GM12878 (cell line): ENCODE results near the gene R3HDM2. TPM values are rescaled to one million over a fixed set of nuclear protein-coding genes. Genes with fewer than 3 reads are reported as not detected.

Experiments
- BCL3 ChIP-seq: IDR thresholded peaks from 2 replicates; pipeline ENCODE4 v1.6.1; 2011; ENCODE audit warnings: borderline replicate concordance, low read depth, mild to moderate bottlenecking, moderate library complexity, low read length; ENCODE audit not compliant: insufficient read depth, poor library complexity, severe bottlenecking
- BHLHE40 ChIP-seq, 2 experiments: fragments of 450-650 bp in 1 of 2; IDR thresholded peaks; 2 replicates each; pipeline ENCODE4 v1.6.1; 2011 to 2017; ENCODE audit warnings: low read depth in 2 of 2, borderline replicate concordance in 1 of 2, improper control_type of control experiment in 1 of 2, low read length in 1 of 2, mild to moderate bottlenecking in 1 of 2
- CHD1 ChIP-seq: IDR thresholded peaks from 2 replicates; pipeline ENCODE4 v1.6.1; 2012; ENCODE audit warnings: low read depth, low read length, improper control_type of control experiment
- EGR1 ChIP-seq, 2 experiments: IDR thresholded peaks; 1 replicate in 1 of 2; 2 replicates in 1 of 2; pipeline ENCODE4 v1.6.1; 2011 to 2012; ENCODE audit warnings: low read depth in 2 of 2, low read length in 2 of 2, borderline replicate concordance in 1 of 2, mild to moderate bottlenecking in 1 of 2, moderate library complexity in 1 of 2
- HDGF ChIP-seq: fragments of 450-650 bp; IDR thresholded peaks from 2 replicates; pipeline ENCODE4 v1.6.1; 2016; ENCODE audit warnings: antibody characterized with exemption
- IKZF1 ChIP-seq: fragments of 450-650 bp; conservative IDR thresholded peaks from 2 replicates; pipeline ENCODE4 v1.6.1; 2017; ENCODE audit warnings: antibody characterized with exemption, mild to moderate bottlenecking
- MTA3 ChIP-seq: IDR thresholded peaks from 2 replicates; pipeline ENCODE4 v1.6.1; 2012; ENCODE audit warnings: low read length, inconsistent platforms, borderline replicate concordance
- MYC ChIP-seq: IDR thresholded peaks from 2 replicates; pipeline ENCODE4 v1.6.1; 2011; ENCODE audit warnings: mild to moderate bottlenecking, low read length, moderate library complexity, inconsistent platforms; ENCODE audit not compliant: insufficient read depth, insufficient replicate concordance, insufficient read length, severe bottlenecking
- NFIC ChIP-seq: IDR thresholded peaks from 2 replicates; pipeline ENCODE4 v1.6.1; 2012; ENCODE audit warnings: low read depth, mild to moderate bottlenecking, inconsistent platforms, low read length, moderate library complexity
- NR2F1 ChIP-seq: fragments of 450-650 bp; conservative IDR thresholded peaks from 2 replicates; pipeline ENCODE4 v1.6.1; 2017; ENCODE audit warnings: mild to moderate bottlenecking
- PAX5 ChIP-seq: IDR thresholded peaks from 2 replicates; pipeline ENCODE4 v1.6.1; 2011; ENCODE audit warnings: low read depth, low read length, borderline replicate concordance
- PBX3 ChIP-seq: IDR thresholded peaks from 2 replicates; pipeline ENCODE4 v1.6.1; 2011; ENCODE audit warnings: mild to moderate bottlenecking, low read depth, low read length, moderate library complexity; ENCODE audit not compliant: insufficient replicate concordance
- PKNOX1 ChIP-seq: fragments of 450-650 bp; IDR thresholded peaks from 2 replicates; pipeline ENCODE4 v1.6.1; 2016; ENCODE audit warnings: mild to moderate bottlenecking
- POLR2AphosphoS5 ChIP-seq: IDR thresholded peaks from 2 replicates; pipeline ENCODE4 v1.6.1; 2011; ENCODE audit warnings: mild to moderate bottlenecking, low read length, inconsistent platforms
- POU2F2 ChIP-seq: IDR thresholded peaks from 3 replicates; pipeline ENCODE4 v1.6.1; 2011; ENCODE audit warnings: low read depth, mild to moderate bottlenecking, low read length, borderline replicate concordance
- RCOR1 ChIP-seq: conservative IDR thresholded peaks from 2 replicates; pipeline ENCODE4 v1.6.1; 2012; ENCODE audit warnings: low read depth, low read length, improper control_type of control experiment
- REST ChIP-seq: IDR thresholded peaks from 2 replicates; pipeline ENCODE4 v1.6.1; 2012; ENCODE audit warnings: mild to moderate bottlenecking, low read depth, low read length
- TCF12 ChIP-seq: IDR thresholded peaks from 2 replicates; pipeline ENCODE4 v1.6.1; 2011; ENCODE audit warnings: low read depth, mild to moderate bottlenecking, low read length
- USF1 ChIP-seq: IDR thresholded peaks from 2 replicates; pipeline ENCODE4 v1.6.1; 2011; ENCODE audit warnings: borderline replicate concordance, low read depth, mild to moderate bottlenecking, moderate library complexity, mixed read lengths, low read length; ENCODE audit not compliant: insufficient read depth; ENCODE audit errors: extremely low read length
- ZBED1 ChIP-seq: IDR thresholded peaks from 2 replicates; pipeline ENCODE4 v1.6.1; 2016; ENCODE audit warnings: borderline replicate concordance
- polyA plus RNA-seq, 11 experiments: library from polyadenylated mRNA; depleted of rRNA in 4 of 11; unstranded in 6 of 11; stranded (reverse) in 5 of 11; fragments of >200 nt; fragmentation: Nextera tagmentation in 4 of 11; fragmentation: Illumina TruSeq in 1 of 11; extraction: Ambion mirVana in 4 of 11; extraction: Trizol in 1 of 11; gene quantifications; 1 replicate in 1 of 11; 2 replicates in 10 of 11; pipeline versions ENCODE4 v1.2.1 to v1.2.3, GENCODE V29; 2011 to 2016; ENCODE audit warnings: inconsistent platforms in 2 of 11, missing spikeins in 2 of 11, low read depth in 1 of 11
- total RNA-seq, 4 experiments: library from RNA; depleted of rRNA in 3 of 4; stranded (reverse); fragments of >200 nt in 3 of 4; fragmentation: Illumina TruSeq in 1 of 4; extraction: Trizol in 1 of 4; gene quantifications; 2 replicates each; pipeline versions ENCODE4 v1.2.1 to v1.2.3, GENCODE V29; 2013 to 2021

The R3HDM2 gene
- total and polyA plus RNA-seq, 10 of the 15 experiments (the other 5 are each of a cell fraction or from before 2014, with no cell fraction given), result 4.6 to 26.1 (median 11.2) TPM

- TF ChIP-seq PKNOX1, result peak; percentile 87
- TF ChIP-seq NR2F1, result 0 out of 2 replicates have a peak, but pooled peaks have one; percentile 13
- peak; percentile 69 for TF ChIP-seq PBX3
- TF ChIP-seq USF1, result peak; percentile 35
- no peak for TF ChIP-seq CHD1
- TF ChIP-seq HDGF, result peak; percentile 88
- TF ChIP-seq TCF12, result peak; percentile 65; the same call in 1 of the 2 replicates
- peak in 1 of 2 experiments; percentile 69; a peak in 2 of 4 replicates for TF ChIP-seq BHLHE40 (IDR thresholded peaks at IDR 0.05; ENCODE audit: borderline replicate concordance in 1 of 2, low read depth in 2 of 2, low read length in 1 of 2)
- TF ChIP-seq BCL3, result no peak
- no peak for TF ChIP-seq MYC
- TF ChIP-seq NFIC, result peak; percentile 62; the same call in 1 of the 2 replicates
- peak; percentile 70 to 98 for TF ChIP-seq EGR1 (IDR thresholded peaks at IDR 0.05; ENCODE audit: borderline replicate concordance in 1 of 2, low read depth in 2 of 2, low read length in 2 of 2)
- peak; percentile 77 for TF ChIP-seq PAX5
- 0 out of 2 replicates have a peak, but pooled peaks have one; percentile 35 for TF ChIP-seq RCOR1
- TF ChIP-seq MTA3, result no peak
- TF ChIP-seq POLR2AphosphoS5, result peak; percentile 68; the same call in 1 of the 2 replicates
- peak; percentile 57; the same call in 1 of the 3 replicates for TF ChIP-seq POU2F2
- TF ChIP-seq REST, result 0 out of 2 replicates have a peak, but pooled peaks have one; percentile 10
- TF ChIP-seq ZBED1, result no peak
- peak; percentile 73 for TF ChIP-seq IKZF1
Observed at GRCh38 chr12:57280211-57281062, 150.4 kb downstream of the R3HDM2 start (continued).
